ENCODE measurements around the gene ADAMTS2.

Gene ADAMTS2

DNA sequence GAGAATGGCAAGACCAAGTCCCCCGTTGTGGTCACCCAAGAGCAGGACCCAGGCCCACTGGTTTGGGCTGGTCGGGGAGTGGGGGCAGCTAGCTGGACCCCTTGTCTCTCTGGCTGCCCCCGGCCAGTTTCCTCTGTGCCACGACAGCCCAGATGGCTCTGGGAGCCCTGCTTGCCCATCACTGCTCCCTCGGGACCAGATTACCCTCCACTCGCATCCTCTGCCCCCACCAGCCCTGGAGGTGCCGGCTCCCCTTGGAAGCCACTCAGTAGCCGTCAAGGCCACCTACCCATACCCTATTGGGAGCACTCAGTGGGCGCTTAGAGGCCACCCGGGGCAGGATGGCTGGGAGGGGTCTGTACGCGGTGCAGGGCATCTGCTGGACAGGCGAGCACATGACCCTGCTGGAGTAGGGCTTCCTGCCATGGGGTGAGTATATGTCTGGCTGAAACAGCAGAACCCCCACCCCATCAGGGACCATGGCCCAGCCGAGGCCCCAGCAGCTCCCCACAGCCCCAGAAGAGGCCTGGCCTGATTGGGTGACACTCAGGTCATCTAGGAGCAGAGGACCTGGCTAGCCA lies 215.1 kb downstream of the ADAMTS2 start:
- no peak for TF ChIP-seq CTCF (conservative IDR thresholded peaks at IDR 0.05)
- H3K27ac ChIP-seq, result no peak overlapping the region

- no peak overlapping the region for H3K27ac ChIP-seq
- TF ChIP-seq CTCF (conservative IDR thresholded peaks at IDR 0.05), result no peak
Observed at GRCh38 chr5:179129607-179130071, 215.6 kb downstream of the ADAMTS2 start.

GRCh38 chr5:179128976-179129375 lies 216.3 kb downstream of the ADAMTS2 start:
- no peak overlapping the region for H3K27ac ChIP-seq
- TF ChIP-seq CTCF (conservative IDR thresholded peaks at IDR 0.05), result no peak

DNA sequence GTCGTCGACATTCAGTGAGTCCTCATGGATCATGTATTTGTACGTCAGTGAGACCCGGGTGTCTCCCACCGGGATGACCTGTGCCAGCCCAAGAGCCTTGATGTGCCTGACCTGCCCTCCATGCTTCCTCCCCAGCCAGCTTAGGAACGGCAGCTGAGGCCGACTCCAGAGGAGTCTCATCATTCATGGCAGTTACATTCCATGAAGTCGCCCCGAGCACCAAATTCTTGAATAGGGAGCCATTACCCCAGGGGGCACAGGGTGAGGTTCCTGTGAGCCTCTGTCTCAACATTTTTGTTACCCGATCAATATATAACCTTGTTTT lies 217.3 kb downstream of the ADAMTS2 start:
- no peak overlapping the region for H3K27ac ChIP-seq
- TF ChIP-seq CTCF (conservative IDR thresholded peaks at IDR 0.05), result no peak

- no peak for TF ChIP-seq CTCF (conservative IDR thresholded peaks at IDR 0.05)
- H3K27ac ChIP-seq, result no peak overlapping the region
Observed at GRCh38 chr5:179127136-179128040, 217.9 kb downstream of the ADAMTS2 start.

DNA sequence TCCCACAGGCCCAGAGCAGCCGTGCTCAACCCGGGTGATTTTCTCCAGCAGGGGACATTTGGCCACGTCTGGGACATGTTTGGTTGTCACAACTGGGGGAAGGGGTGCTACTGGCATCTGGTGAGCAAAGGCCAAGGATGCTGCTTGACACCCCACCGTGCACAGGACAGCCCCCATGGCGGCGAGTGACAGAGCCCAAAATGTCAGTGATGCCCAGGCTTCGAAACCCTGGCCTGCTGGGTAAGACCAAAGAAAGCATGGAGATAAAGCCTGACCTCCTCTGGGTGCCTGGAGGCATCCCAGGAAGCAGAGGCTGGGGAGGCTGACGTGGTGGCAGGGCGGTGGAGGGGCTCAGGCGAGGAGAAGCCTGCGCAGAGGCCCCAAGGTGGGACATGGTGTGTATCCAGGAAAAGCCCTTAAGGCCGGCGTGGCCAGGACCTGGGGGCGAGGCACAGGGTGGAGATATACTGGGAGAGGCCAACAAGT lies 218.7 kb downstream of the ADAMTS2 start:
- no peak overlapping the region for H3K27ac ChIP-seq
- TF ChIP-seq CTCF (conservative IDR thresholded peaks at IDR 0.05), result no peak

- H3K27ac ChIP-seq, result no peak overlapping the region
- TF ChIP-seq CTCF (conservative IDR thresholded peaks at IDR 0.05), result no peak
Observed at GRCh38 chr5:179125789-179126505, 219.3 kb downstream of the ADAMTS2 start.

Measured in VCaP (cell line).